ENCODE data around the gene DGKI.

Gene DGKI

DNA sequence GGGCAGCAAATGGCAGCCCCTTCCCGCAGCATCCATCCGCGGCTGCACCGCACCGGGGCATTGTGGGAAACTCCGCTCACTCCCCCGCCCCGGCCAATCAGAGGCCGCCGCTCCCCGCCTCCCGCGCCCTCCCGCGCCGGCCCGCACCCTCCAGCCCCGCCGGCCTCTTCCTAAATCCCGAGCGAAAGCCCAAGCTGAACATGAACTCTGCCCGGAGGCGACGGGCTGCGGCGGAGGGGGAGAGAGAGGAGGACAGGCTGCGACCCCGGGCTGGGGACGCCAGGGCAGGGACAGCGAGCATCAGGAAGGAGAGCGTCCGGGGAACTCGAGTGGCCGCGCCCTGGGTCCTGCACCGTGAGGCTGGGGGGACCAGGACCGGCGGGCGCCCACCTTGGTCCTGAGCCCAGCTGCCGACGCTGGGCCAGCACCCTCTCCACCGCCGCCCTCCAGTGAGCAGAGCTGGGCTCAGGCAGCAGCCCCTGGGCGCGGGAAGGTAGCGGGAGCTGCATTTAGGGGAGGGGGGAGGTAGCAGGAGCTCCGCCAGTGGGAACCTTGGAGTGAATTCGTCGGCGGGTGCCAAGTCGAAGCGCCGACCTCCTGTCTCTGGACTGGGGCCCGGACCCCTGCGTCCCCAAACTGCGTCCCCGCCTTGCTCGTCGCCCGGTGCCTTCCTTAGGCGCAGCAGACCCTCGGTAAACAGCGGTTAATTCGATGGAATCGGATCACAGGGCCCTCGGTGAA is at the start of gene DGKI:
Gene DGKI, minus strand, starts transcription at position 148 of the 741 bp plus-strand sequence.
- Mint-ChIP-seq H3K4me3 (peak within 1 kb of the TSS; percentile 69), H3K27ac (no peak within 1 kb of the TSS), H3K27me3 (peaks cover 41% of the 10 kb centered on the region), H3K4me1 (ENCODE audit: low read depth) (peaks cover 4% of the 10 kb centered on the region), H3K36me3 (no peaks in the 10 kb centered on the region), H3K9me3 (ENCODE audit: low read depth) (no peaks in the 10 kb centered on the region)

DNA sequence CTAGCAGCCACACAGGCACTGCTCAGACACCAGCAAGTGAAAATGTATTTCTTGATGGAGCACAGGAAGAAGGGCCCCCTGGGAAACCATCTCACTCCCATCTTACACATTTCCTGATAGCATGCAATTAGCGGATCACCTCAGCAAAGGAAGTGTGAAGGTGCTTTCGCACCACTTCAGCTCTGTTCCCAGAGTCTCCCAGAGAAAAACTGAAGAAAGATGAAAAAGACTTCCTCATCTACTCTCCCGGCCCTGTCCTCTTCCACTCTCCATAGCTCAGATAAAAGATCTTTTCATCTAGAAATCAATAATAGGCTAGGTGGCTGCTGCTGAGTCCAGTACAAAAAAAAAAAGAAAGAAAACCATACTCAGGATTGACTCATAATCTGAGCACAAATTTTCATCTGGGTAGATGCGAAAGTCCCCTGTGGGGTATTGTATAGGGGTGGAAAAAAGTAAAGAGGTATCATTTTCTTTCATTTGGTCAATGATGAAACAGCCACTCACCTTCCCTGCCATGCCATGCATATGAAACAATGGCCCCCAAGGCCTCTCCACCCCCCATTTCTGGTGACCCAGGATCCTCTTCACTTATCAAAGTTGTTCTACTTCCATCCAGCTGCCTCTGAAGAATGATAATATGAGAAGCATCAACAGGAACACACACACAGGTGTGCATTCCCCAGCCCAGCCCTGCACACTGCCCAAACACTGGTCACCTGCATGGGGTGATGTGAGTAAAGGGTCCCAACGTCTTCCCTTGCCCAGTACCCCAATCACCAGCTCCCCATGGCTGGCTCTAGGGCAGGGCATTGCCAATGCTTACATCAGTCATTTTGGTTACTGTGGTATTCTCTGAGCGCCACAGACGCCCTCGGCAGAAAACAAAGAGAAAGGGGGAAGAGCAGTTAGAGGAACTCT is 48.8 kb upstream of the DGKI start:
- Mint-ChIP-seq H3K27ac (peak overlapping the region; percentile 10), H3K4me1 (ENCODE audit: low read depth) (peaks cover 15% of the 10 kb centered on the region), H3K27me3 (no peaks in the 10 kb centered on the region), H3K4me3 (no peak overlapping the region), H3K36me3 (peaks cover 14% of the 10 kb centered on the region), H3K9me3 (ENCODE audit: low read depth) (no peaks in the 10 kb centered on the region)

- H3K9me3 Mint-ChIP-seq (ENCODE audit: low read depth), result no peaks in the 10 kb centered on the region
- no peaks in the 10 kb centered on the region for H3K27me3 Mint-ChIP-seq
- H3K4me3 Mint-ChIP-seq, result no peak overlapping the region
- H3K36me3 Mint-ChIP-seq, result peaks cover 15% of the 10 kb centered on the region
- H3K27ac Mint-ChIP-seq, result no peak overlapping the region
- no peaks in the 10 kb centered on the region for H3K4me1 Mint-ChIP-seq (ENCODE audit: low read depth)
These were observed 46.5 kb upstream of the DGKI start for GRCh38 chr7:137893143-137893742.

DNA sequence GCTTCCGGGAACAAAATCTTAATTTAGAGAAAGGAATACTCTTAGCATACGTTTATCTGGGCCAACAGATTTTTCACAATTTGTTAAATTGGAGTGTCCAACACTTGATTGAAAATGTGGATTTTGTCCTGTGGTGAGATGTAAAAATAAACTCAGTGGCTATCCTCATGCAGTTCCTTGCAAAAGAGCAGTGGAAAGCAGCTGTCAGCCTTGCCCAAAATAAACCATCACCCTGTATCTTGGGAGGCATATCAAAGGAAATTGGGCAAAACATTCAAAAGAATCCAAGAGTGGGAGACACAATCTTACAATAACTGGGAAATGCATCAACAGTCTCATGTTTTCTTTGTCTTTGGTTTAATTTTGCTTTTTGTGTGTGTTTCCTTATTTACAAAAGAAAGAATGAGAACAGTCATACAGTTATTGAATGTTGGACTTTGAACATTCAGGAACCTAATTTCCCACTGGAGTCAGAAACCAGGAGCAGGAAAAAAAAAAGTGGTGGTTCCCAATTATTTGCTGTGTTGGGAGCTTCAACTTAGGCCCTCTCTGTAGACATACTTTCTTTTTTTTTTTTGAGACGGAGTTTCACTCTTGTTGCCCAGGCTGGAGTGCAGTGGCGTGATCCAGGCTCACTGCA is 44.4 kb upstream of the DGKI start:
- peaks cover 15% of the 10 kb centered on the region for H3K36me3 Mint-ChIP-seq
- H3K27me3 Mint-ChIP-seq, result no peaks in the 10 kb centered on the region
- no peak overlapping the region for H3K4me3 Mint-ChIP-seq
- no peak overlapping the region for H3K27ac Mint-ChIP-seq
- no peaks in the 10 kb centered on the region for H3K4me1 Mint-ChIP-seq (ENCODE audit: low read depth)
- H3K9me3 Mint-ChIP-seq (ENCODE audit: low read depth), result no peaks in the 10 kb centered on the region

- H3K4me1 Mint-ChIP-seq (ENCODE audit: low read depth), result no peaks in the 10 kb centered on the region
- no peaks in the 10 kb centered on the region for H3K27me3 Mint-ChIP-seq
- no peak overlapping the region for H3K4me3 Mint-ChIP-seq
- no peaks in the 10 kb centered on the region for H3K9me3 Mint-ChIP-seq (ENCODE audit: low read depth)
- H3K27ac Mint-ChIP-seq, result no peak overlapping the region
- H3K36me3 Mint-ChIP-seq, result peaks cover 11% of the 10 kb centered on the region
These were observed 43.7 kb upstream of the DGKI start for GRCh38 chr7:137890449-137890921.

GRCh38 chr7:137888241-137888640 is 41.5 kb upstream of the DGKI start:
- Mint-ChIP-seq H3K27ac (no peak overlapping the region), H3K9me3 (ENCODE audit: low read depth) (no peaks in the 10 kb centered on the region), H3K4me3 (no peak overlapping the region), H3K4me1 (ENCODE audit: low read depth) (no peaks in the 10 kb centered on the region), H3K27me3 (no peaks in the 10 kb centered on the region), H3K36me3 (peaks cover 16% of the 10 kb centered on the region)

DNA sequence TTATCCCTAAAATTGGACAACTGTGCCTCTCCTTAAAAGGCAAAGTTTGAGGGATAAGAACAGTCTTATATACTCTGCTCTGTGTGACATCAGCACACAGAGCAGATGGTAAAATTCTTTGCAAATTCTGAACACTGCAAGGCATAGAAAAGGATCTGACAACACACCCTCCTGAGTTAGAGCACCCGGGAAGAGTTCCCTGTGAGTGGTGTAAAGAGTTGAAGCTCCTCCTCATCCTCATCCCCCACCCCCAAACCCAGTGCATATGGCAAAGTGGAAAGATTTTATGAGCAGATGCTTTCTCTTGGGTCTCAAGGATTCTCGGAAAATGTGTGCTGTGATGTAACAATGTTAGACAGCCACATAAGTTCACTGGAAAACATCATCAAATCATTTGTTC is 40.0 kb upstream of the DGKI start:
- no peaks in the 10 kb centered on the region for H3K4me1 Mint-ChIP-seq (ENCODE audit: low read depth)
- no peaks in the 10 kb centered on the region for H3K27me3 Mint-ChIP-seq
- no peak overlapping the region for H3K27ac Mint-ChIP-seq
- no peak overlapping the region for H3K4me3 Mint-ChIP-seq
- H3K9me3 Mint-ChIP-seq (ENCODE audit: low read depth), result no peaks in the 10 kb centered on the region
- peaks cover 24% of the 10 kb centered on the region for H3K36me3 Mint-ChIP-seq

DNA sequence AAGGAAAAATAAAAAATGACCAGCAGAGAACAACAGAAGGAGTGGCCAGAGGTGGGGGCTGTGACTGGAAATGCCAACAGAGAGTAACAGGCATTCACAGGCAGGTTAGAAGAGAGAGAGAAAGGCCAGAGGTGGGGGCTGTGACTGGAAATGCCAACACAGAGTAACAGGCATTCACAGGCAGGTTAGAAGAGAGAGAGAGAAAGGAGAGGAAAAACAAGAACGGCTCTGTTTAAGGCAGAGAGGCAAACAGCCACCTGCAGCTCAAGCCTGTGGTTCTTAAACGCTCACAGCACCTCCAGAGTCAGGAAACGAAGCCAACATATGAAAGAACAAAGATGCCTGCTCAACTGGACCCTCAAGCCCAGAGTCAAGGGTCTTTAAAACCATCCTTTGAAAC is 39.5 kb upstream of the DGKI start:
- Mint-ChIP-seq H3K9me3 (ENCODE audit: low read depth) (no peaks in the 10 kb centered on the region), H3K27ac (no peak overlapping the region), H3K4me1 (ENCODE audit: low read depth) (no peaks in the 10 kb centered on the region), H3K27me3 (no peaks in the 10 kb centered on the region), H3K4me3 (no peak overlapping the region), H3K36me3 (peaks cover 26% of the 10 kb centered on the region)

GRCh38 chr7:137885678-137886077 is 38.9 kb upstream of the DGKI start:
- Mint-ChIP-seq H3K4me1 (ENCODE audit: low read depth) (no peaks in the 10 kb centered on the region), H3K9me3 (ENCODE audit: low read depth) (no peaks in the 10 kb centered on the region), H3K27me3 (no peaks in the 10 kb centered on the region), H3K27ac (no peak overlapping the region), H3K36me3 (peaks cover 22% of the 10 kb centered on the region), H3K4me3 (no peak overlapping the region)

DNA sequence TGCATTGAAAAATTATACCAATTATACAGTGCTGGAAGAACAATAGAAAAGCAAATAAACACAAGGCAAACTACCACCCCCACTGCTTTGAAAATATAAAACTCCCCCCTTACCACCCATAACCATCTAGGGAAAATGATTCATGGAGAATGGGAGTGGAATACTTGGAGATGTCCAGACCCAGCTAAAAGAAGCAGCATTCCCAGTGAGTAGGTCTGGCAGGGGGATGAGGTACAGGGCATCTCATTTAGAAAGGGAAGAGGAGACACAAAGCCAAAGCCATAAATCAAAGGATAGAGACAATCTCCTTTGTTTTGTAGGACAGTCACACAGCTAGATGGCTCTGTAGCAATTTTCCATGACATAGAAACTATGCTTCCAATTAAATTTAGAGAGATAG is 36.0 kb upstream of the DGKI start:
- no peaks in the 10 kb centered on the region for H3K27me3 Mint-ChIP-seq
- no peaks in the 10 kb centered on the region for H3K4me1 Mint-ChIP-seq (ENCODE audit: low read depth)
- peaks cover 30% of the 10 kb centered on the region for H3K36me3 Mint-ChIP-seq
- no peak overlapping the region for H3K4me3 Mint-ChIP-seq
- H3K27ac Mint-ChIP-seq, result no peak overlapping the region
- no peaks in the 10 kb centered on the region for H3K9me3 Mint-ChIP-seq (ENCODE audit: low read depth)

DNA sequence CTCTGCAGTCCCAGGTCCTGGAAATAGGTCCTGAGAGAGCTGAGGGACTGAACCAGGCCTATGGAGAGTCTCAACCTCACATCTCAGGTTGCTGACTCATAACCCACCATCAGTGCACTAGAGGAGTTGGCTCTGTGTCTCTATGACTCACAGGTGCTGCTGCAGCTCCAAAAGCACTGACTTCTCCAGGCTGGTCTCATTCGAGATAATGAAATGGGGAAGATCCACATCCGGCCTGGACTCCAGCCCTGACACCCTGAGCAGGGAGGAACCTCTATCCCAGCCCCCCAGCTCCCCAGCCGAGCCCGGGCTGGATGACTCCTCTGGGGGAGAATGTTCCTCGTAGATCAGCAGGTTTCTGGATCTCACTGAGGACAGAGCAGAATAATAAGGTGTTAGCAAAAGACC is 35.5 kb upstream of the DGKI start:
- H3K27me3 Mint-ChIP-seq, result no peaks in the 10 kb centered on the region
- no peaks in the 10 kb centered on the region for H3K4me1 Mint-ChIP-seq (ENCODE audit: low read depth)
- peaks cover 30% of the 10 kb centered on the region for H3K36me3 Mint-ChIP-seq
- H3K27ac Mint-ChIP-seq, result no peak overlapping the region
- no peak overlapping the region for H3K4me3 Mint-ChIP-seq
- no peaks in the 10 kb centered on the region for H3K9me3 Mint-ChIP-seq (ENCODE audit: low read depth)

DNA sequence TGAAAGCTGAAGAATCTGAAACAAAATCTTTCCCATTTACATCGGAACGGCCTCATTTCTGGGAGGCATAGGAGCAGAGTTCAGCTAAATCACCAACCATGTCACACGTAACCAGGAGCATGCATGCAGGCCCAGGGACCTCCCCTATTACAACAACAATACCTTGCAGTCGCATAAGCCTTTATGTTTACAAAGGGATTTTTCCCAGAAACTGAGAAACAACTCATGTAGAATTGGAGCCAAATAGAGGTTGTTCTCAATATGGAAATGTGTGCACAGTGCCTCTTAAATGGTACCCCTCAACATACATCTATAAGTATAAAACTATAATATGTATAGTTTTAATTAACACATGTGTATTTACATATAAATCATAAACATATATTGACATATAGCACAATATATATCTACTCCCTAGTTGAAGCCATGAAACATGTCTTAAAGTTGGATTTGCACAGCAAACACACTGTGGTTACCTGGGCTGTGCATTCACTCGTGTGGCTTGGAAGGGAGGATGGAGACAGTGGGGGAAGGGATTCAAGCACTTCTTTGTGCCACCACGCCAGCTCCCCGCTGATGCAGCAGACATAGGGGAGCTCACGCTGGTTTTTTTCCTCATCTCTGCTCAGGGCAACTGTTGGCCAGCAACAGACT is 35.0 kb upstream of the DGKI start:
- Mint-ChIP-seq H3K4me3 (no peak overlapping the region), H3K9me3 (ENCODE audit: low read depth) (no peaks in the 10 kb centered on the region), H3K36me3 (peaks cover 32% of the 10 kb centered on the region), H3K27me3 (no peaks in the 10 kb centered on the region), H3K27ac (no peak overlapping the region), H3K4me1 (ENCODE audit: low read depth) (no peaks in the 10 kb centered on the region)

- Mint-ChIP-seq H3K4me3 (no peak overlapping the region), H3K4me1 (ENCODE audit: low read depth) (no peaks in the 10 kb centered on the region), H3K27ac (no peak overlapping the region), H3K27me3 (no peaks in the 10 kb centered on the region), H3K9me3 (ENCODE audit: low read depth) (no peaks in the 10 kb centered on the region), H3K36me3 (peaks cover 32% of the 10 kb centered on the region)
These were observed 33.7 kb upstream of the DGKI start for GRCh38 chr7:137880432-137880831.

GRCh38 chr7:137879357-137880158 is 32.8 kb upstream of the DGKI start:
- H3K36me3 Mint-ChIP-seq, result peaks cover 33% of the 10 kb centered on the region
- H3K27me3 Mint-ChIP-seq, result no peaks in the 10 kb centered on the region
- H3K4me1 Mint-ChIP-seq (ENCODE audit: low read depth), result no peaks in the 10 kb centered on the region
- no peaks in the 10 kb centered on the region for H3K9me3 Mint-ChIP-seq (ENCODE audit: low read depth)
- H3K27ac Mint-ChIP-seq, result no peak overlapping the region
- H3K4me3 Mint-ChIP-seq, result no peak overlapping the region

All from activated naive CD8-positive, alpha-beta T cell (primary cell).